Right ventricle myocardium superior (tissue), 1 donor: ENCODE data around the gene IL12RB1. TPM values are rescaled to one million over a fixed set of nuclear protein-coding genes. Genes with fewer than 3 reads are reported as not detected.
A peak's percentile ranks its signal among the peaks of the same experiment; 100 is the strongest.
"Not testable (repeated sequence)": the region's sequence is repeated elsewhere in the genome, so short reads cannot be mapped to it uniquely, and the experiment has no call there.

ENCODE experiments used
- ATAC-seq: fragments of 200-7000 bp; cut with Tn5 transposase; one replicate; pipeline ENCODE4 v1.9.1; 2020; ENCODE audit warnings: mild to moderate bottlenecking; ENCODE audit not compliant: poor library complexity
- DNase-seq: peaks from one replicate; pipeline ENCODE4 v3.0.0-alpha.2; 2020
- intact Hi-C: fragments of 100-400 bp; cut with DNase I; formaldehyde crosslinking; loops from one replicate; pipeline ENCODE4 v1.11.2; 2022
- total RNA-seq: library from RNA; stranded (reverse); fragmentation: NEBNext Ultra II Directional; extraction: Animal tissue kit (Norgen Biotek cat#: 25700); gene quantifications from one replicate; pipeline ENCODE4 v1.2.1, GENCODE V29; 2021
- donor health status: DM: no; HTN: yes; CAD: no; lungs with severe emphysema.

IL12RB1 gene
- total RNA-seq, 1 donor from 2014 or later, result 0.75 TPM

DNA sequence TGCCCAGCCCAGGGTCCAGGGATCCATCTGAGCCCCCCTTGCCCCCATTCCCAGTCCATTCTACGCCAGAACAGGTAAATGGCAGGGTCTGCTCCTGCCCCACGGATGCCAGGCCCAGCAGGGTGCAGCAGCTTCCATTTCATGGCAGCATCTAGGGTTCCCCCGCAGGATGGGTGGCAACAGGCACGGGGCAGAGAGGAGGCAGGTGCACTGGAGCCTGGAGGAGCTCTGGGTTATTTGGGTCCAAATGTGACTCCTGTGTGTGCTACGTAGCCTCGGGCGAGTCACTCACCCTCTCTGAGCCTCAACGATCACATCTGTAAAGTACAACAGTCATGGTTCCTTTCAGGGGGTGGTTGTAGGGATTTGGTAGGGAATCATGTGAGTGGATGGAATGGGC lies 27.4 kb downstream of the IL12RB1 start:
- DNase-seq (no peak), ATAC-seq (no peak)
- intact Hi-C loops, result loop anchor here (10.0 kb wide), 1 partner anchor 114 kb away; no protein-coding TSS in a partner anchor

DNA sequence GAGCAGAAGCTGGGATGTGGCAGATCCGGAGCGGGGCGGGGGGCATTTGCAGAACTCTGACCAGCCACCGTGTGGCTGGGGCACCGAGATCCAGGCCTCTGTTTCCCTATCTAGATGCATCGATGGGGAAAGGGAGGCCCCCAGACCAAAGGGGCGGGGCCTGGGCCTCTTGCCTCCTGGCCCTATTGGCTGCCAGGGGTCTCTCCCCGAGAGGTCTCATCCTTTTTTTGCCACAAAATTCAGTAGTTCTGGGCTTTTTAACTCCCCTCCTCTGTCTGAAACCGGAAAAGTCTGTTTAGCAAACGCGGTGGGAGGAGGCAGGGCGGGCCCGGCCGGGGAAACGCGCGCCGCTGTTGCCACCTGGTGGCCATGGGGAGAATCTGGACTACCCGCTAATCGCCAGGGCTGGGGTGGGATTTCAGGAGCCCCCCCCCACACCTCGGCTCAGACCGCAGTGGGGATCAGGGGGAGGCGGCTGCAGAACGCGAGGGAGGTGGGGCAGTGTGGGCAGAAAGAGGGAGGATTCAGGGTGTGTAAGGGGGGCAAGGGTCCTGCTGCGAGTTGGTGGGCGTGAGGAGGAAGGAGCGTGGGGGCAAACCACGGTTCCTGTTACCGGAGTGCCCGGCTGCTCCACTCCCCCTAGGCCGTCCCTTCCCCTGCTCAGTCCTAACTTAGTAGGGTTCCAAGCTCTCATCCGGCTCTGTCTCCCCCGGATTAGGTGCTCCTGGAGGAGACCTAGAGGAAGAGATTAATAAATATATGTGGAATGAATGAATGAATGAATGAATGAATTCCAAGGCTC lies 28.3 kb downstream of the IL12RB1 start:
- peak; percentile 95 for ATAC-seq
- intact Hi-C loops, result loop anchor here (1.0 to 10.0 kb wide), 2 partner anchors 51 to 114 kb away; no protein-coding TSS in a partner anchor
- peak; percentile 87 for DNase-seq

DNA sequence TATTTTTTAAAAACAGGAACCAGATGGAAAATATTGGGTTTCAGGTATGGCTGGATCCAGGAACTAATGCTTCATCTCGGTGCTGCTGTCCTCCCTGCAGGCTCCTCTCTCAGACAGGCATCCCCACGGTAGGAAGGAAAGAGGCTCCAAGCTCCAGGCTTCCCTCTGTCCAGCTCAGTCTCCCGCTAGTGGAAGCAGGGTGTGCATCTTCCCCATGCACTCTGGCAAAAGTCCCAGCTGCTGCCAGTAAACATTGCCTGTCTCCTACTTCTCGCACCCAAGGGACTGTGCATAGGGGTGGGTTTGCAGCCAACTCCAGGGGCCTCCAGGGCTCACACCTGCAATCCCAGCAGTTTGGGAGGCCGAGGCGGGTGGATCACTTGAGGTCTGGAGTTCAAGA lies 29.2 kb downstream of the IL12RB1 start:
- intact Hi-C loops, result loop anchor here (10.0 kb wide), 1 partner anchor 113 kb away; no protein-coding TSS in a partner anchor
- DNase-seq, result peak; percentile 67
- peak; percentile 59 for ATAC-seq

DNA sequence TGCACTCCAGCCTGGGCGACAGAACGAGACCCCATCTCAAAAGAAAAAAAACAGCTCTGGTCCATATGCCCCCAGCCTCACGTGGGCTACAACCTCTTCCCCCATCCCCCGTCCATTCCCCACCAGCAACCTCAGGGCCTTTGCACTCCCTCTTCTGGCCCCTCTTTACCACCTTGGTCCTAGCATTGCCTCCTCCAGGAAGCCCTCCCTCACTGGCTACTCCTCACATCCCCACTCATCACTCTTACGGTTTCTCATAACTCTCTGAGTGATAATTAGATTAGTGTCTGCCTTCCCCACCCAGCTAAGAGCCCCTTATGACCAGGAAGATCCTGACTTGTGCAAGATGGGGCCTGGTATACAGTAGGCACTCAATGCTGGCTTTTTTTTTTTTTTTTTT lies 30.8 kb downstream of the IL12RB1 start:
- intact Hi-C loops, result loop anchor here (10.0 kb wide), 1 partner anchor 111 kb away; no protein-coding TSS in a partner anchor
- no peak for DNase-seq
- no peak for ATAC-seq

DNA sequence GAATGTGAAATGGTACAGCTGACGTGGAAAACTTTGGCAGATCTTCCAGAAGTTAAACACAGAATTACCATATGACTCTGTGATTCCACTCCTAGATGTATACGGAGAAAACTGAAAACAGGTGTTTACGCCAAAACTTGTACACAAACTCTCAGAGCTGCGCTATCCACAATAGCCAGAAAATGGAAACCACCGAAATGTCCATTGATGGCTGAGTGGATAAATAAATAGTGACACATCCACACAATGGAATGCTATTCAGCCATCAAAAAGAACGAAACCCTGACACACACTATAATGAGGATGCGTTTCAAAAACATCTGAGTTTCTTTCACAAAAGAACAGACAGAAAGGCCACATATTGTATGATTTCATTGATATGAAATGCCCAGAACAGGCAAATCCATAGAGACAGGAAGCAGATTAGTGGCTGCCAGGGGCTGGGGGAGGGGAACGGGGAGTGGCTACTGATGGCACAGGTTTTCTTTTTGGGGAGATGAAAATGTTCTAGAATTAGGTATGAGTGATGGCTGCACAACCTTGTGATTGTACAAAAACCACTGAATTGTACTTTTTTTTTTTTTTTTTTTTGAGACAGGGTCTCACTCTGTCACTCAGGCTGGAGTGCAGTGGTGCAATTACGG lies 33.0 kb downstream of the IL12RB1 start:
- intact Hi-C loops, result loop anchor here (5.0 to 10.0 kb wide), 2 partner anchors 36 to 109 kb away; no protein-coding TSS in a partner anchor
- ATAC-seq, result no peak
- DNase-seq, result no peak

DNA sequence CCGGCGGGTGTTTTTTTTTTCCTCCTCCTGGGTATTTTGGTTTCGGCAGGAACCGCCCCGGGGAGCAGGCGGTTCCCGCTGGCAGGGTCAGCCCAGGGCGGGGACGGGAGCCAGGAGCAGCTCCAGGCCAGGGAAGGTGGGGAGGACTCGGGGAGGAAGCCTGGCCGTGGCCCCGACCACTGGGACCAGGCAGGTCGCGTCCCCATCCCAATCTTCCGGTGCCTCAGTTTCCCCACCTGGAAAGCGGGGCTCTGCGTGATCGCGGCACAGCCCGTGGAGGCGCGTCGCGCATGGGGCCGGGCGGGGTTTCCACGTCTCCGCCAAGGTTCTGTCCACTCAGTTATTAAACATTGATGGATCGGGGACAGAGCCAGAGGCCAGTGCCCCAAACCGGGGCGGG lies 34.8 kb downstream of the IL12RB1 start:
- intact Hi-C loops, result loop anchor here (5.0 to 10.0 kb wide), 2 partner anchors 35 to 107 kb away; no protein-coding TSS in a partner anchor
- ATAC-seq (peak; percentile 68), DNase-seq (peak; percentile 70)

DNA sequence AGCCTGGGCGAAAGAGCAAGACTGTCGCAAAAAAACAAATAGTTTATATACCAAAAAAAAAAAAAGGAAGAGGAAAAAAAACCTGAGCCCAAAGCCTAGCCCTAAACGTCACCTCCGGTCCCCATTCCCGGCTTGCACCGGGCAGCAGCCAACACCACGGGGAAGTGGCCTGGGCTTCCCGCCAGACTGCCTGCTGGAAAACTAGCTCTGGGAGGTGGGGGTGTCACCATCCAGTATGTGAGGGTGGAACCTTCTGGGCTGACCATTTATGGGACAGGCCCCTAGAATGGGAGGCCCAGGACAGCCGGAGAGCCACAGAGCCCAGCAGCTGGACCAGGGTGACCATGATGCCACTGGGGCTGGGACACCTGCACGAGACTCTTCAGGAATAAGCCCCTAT lies 37.3 kb downstream of the IL12RB1 start:
- ATAC-seq (peak; percentile 89), DNase-seq (peak; percentile 97)
- intact Hi-C loops, result no loop called here

DNA sequence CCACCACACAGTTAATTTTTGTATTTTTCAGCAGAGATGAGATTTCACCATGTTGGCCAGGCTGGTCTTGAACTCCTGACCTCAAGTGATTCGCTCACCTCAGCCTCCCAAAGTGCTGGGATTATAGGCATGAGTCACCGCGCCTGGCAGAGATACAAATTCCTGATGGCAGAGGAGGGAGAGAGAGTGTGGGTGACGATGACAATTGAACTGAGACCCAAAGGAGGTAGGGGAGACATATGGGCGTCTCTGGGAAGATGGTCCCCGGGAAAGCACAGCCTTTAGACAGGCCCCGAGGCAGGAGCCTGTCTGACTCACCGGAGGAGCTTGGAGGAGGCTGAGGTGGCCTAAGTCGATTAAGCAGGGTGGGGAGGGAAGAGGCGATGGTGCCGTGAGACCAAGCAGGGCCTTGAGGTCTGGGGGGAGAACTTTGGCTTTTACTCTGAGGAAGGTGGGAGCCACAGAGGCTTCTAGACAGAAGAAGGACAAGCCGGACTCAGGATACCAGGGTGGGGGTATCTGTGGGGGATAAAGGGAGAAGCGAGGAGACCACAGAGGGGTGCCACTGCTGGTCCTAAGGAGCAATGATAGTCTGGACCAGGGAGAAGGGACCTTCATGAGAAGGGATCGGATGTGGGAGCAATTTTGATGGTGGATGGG lies 40.5 kb downstream of the IL12RB1 start:
- no peak for ATAC-seq
- intact Hi-C loops, result no loop called here
- no peak for DNase-seq

DNA sequence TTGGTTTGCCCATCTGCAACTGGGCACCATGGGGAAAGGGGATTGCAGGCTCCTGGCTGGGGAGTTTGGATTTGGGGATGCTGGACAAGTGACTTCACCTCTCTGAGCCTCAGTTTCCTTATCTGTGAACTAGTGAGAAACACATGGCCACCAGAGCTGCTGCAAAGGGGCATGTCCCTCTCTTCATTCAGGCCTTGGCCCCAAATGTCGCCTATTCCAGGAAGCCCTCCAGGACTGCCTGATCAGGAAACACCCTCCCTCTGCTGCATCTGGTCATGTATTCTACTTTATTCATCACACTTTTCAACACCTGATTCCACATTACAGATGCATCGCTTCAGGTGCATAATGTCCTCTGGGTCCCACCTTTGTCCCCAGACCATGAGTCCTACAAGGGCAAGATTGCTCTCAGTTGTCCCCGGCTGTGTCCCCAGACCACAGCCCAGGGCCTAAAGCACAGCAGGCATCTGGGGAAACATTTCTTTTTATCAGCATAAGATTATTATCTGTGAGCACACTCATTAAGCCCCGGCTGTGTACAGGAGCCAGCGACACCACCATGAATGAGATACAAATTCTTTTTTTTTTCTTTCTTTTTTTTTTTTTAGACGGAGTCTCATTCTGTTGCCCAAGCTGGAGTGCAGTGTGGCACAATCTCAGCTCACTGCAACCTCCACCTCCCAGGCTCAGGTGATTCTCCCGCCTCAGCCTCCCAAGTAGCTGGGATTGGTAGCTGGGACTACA lies 41.3 kb downstream of the IL12RB1 start:
- intact Hi-C loops, result no loop called here
- ATAC-seq (no peak), DNase-seq (no peak)

DNA sequence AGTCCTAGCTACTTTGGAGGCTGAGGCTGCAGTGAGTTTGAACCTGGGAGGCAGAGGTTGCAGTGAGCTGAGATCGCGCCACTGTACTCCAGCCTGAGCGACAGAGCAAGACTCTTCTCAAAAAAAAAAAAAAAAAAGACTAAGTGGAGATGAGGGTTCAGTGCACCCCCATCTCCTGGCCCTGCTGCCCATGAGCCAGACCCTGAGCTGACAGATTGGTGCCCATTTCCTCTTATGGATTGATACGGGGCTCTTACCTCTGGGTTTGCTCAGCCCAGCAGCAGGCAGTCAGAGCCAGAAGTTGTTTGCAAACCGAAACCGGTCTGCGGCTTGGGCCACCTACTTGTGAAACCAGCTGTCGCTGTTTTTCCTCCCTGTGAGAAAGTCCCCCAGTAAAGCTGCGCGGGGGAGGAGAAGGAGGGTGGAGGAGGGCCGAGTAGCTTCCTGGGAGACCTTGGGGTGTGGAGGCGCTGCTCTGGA lies 41.9 kb downstream of the IL12RB1 start:
- intact Hi-C loops, result no loop called here
- peak; percentile 75 for ATAC-seq

DNA sequence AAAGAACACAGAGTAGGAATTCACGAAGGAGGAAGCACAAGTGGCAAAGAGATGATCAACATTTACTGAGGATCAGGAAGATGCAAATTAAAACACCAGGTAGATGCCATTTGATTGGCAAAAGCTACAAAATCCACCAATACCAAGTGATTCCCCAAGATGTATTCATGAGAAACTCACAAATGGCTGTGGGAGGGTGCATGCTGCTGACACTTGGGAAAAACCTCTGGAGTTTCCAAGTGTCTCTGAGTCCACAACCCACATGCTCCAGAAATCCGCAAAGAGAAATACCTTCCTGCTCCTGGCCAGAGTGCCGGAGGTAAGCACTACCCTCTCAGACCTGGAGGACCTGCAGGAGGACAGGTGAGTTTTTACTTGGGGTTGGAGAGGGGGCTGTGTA lies 43.1 kb downstream of the IL12RB1 start:
- DNase-seq (no peak), ATAC-seq (no peak)
- intact Hi-C loops, result no loop called here

More for the DNA sequence above, 41.9 kb downstream of the IL12RB1 start:
- DNase-seq, result peak; percentile 84

DNA sequence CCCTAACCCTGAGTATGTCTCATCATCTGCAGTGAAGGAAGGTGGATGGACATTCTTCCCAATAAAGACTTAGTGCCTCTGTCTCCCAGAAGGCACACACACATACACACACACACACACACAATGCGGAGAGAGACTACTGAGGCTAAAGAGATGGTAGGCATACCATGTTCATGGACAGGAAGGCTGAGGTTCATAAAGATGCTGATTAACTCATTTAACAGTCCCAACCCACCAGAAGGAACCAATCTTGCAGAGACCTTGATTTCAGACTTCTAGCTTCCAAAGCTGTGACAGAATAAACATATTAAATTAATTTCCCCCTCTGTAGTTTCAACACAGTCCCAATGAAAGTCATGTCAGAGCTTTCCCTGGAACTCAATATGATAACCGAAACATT lies 45.7 kb downstream of the IL12RB1 start:
- DNase-seq (no peak), ATAC-seq (no peak)
- intact Hi-C loops, result no loop called here

DNA sequence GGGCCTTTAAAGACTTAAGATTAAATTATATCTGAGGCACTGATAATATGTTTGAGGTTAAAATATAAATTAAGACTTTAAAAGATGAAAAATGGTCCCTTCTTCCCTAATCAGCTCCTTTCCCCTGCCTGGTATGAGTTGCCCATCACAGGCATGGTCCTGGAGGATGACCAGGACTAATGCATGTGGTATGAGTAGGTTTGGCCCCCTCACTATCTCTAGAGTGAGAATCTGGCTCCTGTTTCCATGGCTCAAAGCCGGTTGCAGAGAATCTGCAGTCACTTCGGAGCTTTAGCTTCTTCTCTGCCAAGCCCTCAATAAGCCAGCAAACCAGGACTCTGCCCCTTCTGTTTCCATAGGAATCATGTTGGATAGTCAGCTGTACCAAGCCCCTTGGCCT lies 54.6 kb downstream of the IL12RB1 start:
- intact Hi-C loops, DNase-seq: not testable (repeated sequence)
- peak; percentile 27 for ATAC-seq

DNA sequence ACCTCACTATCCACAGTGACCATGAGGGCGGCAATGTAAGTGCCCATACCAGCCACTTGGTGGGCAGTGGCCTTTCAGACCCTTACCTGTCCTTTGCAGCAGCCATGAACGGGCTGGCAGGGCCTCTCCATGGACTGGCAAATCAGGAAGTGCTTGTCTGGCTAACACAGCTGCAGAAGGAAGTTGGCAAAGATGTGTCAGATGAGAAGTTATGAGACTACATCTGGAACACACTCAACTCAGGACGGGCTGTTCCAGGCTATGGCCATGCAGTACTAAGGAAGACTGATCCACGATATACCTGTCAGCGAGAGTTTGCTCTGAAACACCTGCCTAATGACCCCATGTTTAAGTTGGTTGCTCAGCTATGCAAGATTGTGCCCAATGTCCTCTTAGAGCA lies 55.3 kb downstream of the IL12RB1 start:
- DNase-seq, intact Hi-C loops: not testable (repeated sequence)
- peak; percentile 43 for ATAC-seq

DNA sequence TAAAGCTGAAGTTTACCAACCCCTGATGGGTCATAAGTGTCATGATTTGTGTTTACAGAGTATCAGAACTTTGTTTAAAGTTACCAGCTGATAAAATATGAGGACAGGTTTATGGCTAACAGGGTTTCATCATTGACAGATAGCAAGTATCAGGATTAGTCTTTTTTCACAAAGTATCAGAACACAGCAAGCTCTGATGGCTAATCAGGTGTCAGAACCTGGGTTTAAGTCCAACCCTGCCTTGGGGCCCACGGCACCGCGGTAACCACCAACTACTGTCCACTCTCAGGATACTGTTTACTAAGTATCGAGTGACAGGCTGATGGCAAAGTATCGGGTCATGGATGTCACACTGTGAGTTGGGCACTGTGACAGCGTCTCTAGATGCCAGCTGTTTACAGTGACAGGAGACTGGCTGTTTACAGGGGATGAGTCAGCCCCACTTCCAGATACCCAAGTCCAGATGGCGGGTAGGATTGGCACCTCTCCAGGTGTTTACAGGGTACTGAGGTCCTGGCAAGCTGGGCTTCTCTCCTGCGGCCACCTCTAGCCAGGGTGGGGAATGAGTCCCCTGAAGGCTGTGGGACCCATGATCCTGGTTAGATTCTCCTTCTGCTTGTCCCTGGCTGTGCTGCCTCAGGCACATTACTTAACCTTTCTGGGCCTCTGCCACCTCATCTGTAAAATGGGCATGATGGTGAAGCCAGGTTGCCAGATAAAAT lies 57.0 kb downstream of the IL12RB1 start:
- DNase-seq, result peak; percentile 44
- intact Hi-C loops, result no loop called here
- ATAC-seq, result peak; percentile 70

DNA sequence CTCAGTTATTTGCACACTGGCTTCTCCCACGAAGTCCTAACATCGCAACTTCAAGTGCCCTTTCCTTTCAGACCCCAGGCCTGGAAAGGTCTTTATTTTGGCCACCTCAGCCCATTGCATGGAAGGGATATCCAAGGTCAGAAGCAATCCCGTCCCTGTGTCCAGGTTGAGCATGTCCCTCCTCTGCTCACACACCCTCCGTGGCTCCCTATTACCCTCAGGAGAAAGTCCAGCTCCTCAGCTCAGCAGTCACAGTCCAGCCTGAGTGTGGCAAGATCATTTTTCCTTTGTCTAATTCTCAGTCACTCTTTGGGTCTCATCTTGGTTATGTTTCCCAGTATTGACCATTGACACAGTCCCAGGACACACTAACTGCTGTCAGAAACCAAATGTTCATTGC lies 59.6 kb downstream of the IL12RB1 start:
- intact Hi-C loops, result no loop called here
- ATAC-seq (no peak), DNase-seq (no peak)

DNA sequence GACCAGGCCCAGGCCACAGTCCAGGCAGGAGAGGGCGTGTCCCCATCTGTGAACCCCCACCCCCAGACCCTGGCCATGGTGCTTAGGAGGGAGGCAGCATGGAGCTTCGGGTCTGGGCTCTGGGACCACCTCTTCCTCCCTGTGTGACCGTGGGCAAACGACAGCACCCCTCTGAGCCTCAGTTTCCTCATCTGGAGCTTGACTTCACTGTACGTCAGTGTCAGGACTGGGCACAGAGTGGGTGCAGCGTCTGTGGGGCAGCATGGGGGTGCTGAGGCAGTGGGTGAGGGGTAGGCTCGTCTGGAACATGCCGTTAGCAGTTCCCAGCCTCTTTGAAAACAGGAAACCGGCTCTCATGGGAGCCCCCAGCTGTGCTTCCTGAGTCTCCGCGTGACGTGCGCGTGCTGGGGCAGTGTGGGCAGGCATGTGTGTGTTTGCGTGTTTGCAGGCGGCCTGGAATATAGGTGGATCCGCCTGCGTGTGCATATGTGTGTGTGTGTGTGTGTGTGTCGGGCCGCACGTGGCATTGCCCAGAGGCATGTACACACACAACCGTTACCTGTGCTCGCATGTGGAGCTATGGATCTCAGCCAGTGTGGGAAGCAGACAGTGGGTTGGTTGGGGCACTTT lies 63.0 kb downstream of the IL12RB1 start:
- peak; percentile 71 for ATAC-seq
- intact Hi-C loops, result no loop called here
- DNase-seq, result peak; percentile 96
